ENCODE measurements around the gene HOXC12. TPM values are rescaled to one million over a fixed set of nuclear protein-coding genes. Genes with fewer than 3 reads are reported as not detected.

Gene HOXC12
- total RNA-seq, 1 experiment from 2014 or later = not detected

- DNase-seq = no peak
- Histone ChIP-seq H3K36me3 (no peaks in the 10 kb centered on the region), H3K4me1 (no peaks in the 10 kb centered on the region), H3K4me3 (peak overlapping the region; percentile 61), H3K27ac (no peak overlapping the region), H3K27me3 (peaks cover 10% of the 10 kb centered on the region; the same call in 1 of the 2 replicates), H3K9me3 (replicated peaks) (no peaks in the 10 kb centered on the region)
Observed at GRCh38 chr12:53937596-53938325, 16.9 kb upstream of the HOXC12 start.

GRCh38 chr12:53938326-53939140 lies 16.2 kb upstream of the HOXC12 start, which contains the start of gene HOXC13:
Gene HOXC13 (plus strand): TSS chr12:53938831. CDS start chr12:53938907, 76 bp downstream.
- Histone ChIP-seq H3K4me1 (no peaks in the 10 kb centered on the region), H3K36me3 (no peaks in the 10 kb centered on the region), H3K4me3 (peak within 1 kb of the TSS; percentile 61), H3K9me3 (replicated peaks) (no peaks in the 10 kb centered on the region), H3K27ac (no peak within 1 kb of the TSS), H3K27me3 (peaks cover 10% of the 10 kb centered on the region; the same call in 1 of the 2 replicates)
- peak; percentile 96 to 97 for DNase-seq

- H3K9me3 ChIP-seq (replicated peaks) = no peaks in the 10 kb centered on the region
- 0 out of 2 replicates have a peak, but pooled peaks cover 10% of the 10 kb centered on the region for H3K27me3 ChIP-seq
- no peak for DNase-seq
- H3K27ac ChIP-seq = no peak overlapping the region
- H3K4me3 ChIP-seq = peak overlapping the region; percentile 61
- H3K4me1 ChIP-seq = no peaks in the 10 kb centered on the region
- no peaks in the 10 kb centered on the region for H3K36me3 ChIP-seq
Observed at GRCh38 chr12:53939141-53940108, 15.3 kb upstream of the HOXC12 start.

GRCh38 chr12:53940443-53941014 lies 14.2 kb upstream of the HOXC12 start:
- H3K4me3 ChIP-seq = no peak overlapping the region
- no peak for DNase-seq
- H3K27me3 ChIP-seq = 0 out of 2 replicates have a peak, but pooled peaks cover 10% of the 10 kb centered on the region
- no peaks in the 10 kb centered on the region for H3K4me1 ChIP-seq
- no peaks in the 10 kb centered on the region for H3K36me3 ChIP-seq
- no peaks in the 10 kb centered on the region for H3K9me3 ChIP-seq (replicated peaks)
- H3K27ac ChIP-seq = no peak overlapping the region

- Histone ChIP-seq H3K27ac (no peak overlapping the region), H3K4me3 (no peak overlapping the region), H3K36me3 (no peaks in the 10 kb centered on the region), H3K9me3 (replicated peaks) (no peaks in the 10 kb centered on the region), H3K27me3 (0 out of 2 replicates have a peak, but pooled peaks cover 10% of the 10 kb centered on the region), H3K4me1 (no peaks in the 10 kb centered on the region)
- DNase-seq = no peak
Observed at GRCh38 chr12:53941187-53941586, 13.5 kb upstream of the HOXC12 start.

- no peaks in the 10 kb centered on the region for H3K36me3 ChIP-seq
- 0 out of 2 replicates have a peak, but pooled peaks cover 10% of the 10 kb centered on the region for H3K27me3 ChIP-seq
- H3K9me3 ChIP-seq (replicated peaks) = no peaks in the 10 kb centered on the region
- no peaks in the 10 kb centered on the region for H3K4me1 ChIP-seq
- no peak overlapping the region for H3K27ac ChIP-seq
- DNase-seq = no peak
- H3K4me3 ChIP-seq = no peak overlapping the region
Observed at GRCh38 chr12:53941750-53942149, 13.0 kb upstream of the HOXC12 start.

- Histone ChIP-seq H3K9me3 (replicated peaks) (no peaks in the 10 kb centered on the region), H3K27me3 (0 out of 2 replicates have a peak, but pooled peaks cover 2% of the 10 kb centered on the region), H3K27ac (no peak overlapping the region), H3K36me3 (no peaks in the 10 kb centered on the region), H3K4me3 (no peak overlapping the region), H3K4me1 (no peaks in the 10 kb centered on the region)
- no peak for DNase-seq
Observed at GRCh38 chr12:53942467-53942997, 12.2 kb upstream of the HOXC12 start.

- H3K4me3 ChIP-seq = no peak overlapping the region
- no peak overlapping the region for H3K27ac ChIP-seq
- H3K36me3 ChIP-seq = no peaks in the 10 kb centered on the region
- H3K4me1 ChIP-seq = no peaks in the 10 kb centered on the region
- no peaks in the 10 kb centered on the region for H3K9me3 ChIP-seq (replicated peaks)
- H3K27me3 ChIP-seq = no peaks in the 10 kb centered on the region
- no peak for DNase-seq
Observed at GRCh38 chr12:53944209-53944608, 10.5 kb upstream of the HOXC12 start.

- H3K9me3 ChIP-seq (replicated peaks) = no peaks in the 10 kb centered on the region
- H3K36me3 ChIP-seq = no peaks in the 10 kb centered on the region
- no peaks in the 10 kb centered on the region for H3K27me3 ChIP-seq
- H3K27ac ChIP-seq = no peak overlapping the region
- no peak for DNase-seq
- H3K4me1 ChIP-seq = no peaks in the 10 kb centered on the region
- H3K4me3 ChIP-seq = no peak overlapping the region
Observed at GRCh38 chr12:53944907-53945847, 9.5 kb upstream of the HOXC12 start.

- Histone ChIP-seq H3K36me3 (no peaks in the 10 kb centered on the region), H3K9me3 (replicated peaks) (no peaks in the 10 kb centered on the region), H3K27me3 (peaks cover 6% of the 10 kb centered on the region), H3K4me1 (no peaks in the 10 kb centered on the region), H3K27ac (no peak overlapping the region), H3K4me3 (no peak overlapping the region)
- DNase-seq = no peak
Observed at GRCh38 chr12:53947743-53948142, 7.0 kb upstream of the HOXC12 start.

GRCh38 chr12:53948650-53949593 lies 5.8 kb upstream of the HOXC12 start:
- Histone ChIP-seq H3K9me3 (replicated peaks) (no peaks in the 10 kb centered on the region), H3K36me3 (no peaks in the 10 kb centered on the region), H3K4me3 (no peak overlapping the region), H3K27me3 (peaks cover 12% of the 10 kb centered on the region), H3K27ac (no peak overlapping the region), H3K4me1 (no peaks in the 10 kb centered on the region)
- DNase-seq = no peak

Data from SJCRH30 (cell line).